Measurements from ENCODE around the gene CRYBB2. TPM values are rescaled to one million over a fixed set of nuclear protein-coding genes. Genes with fewer than 3 reads are reported as not detected.

The CRYBB2 gene
- total RNA-seq, 1 experiment from 2014 or later = not detected

DNA sequence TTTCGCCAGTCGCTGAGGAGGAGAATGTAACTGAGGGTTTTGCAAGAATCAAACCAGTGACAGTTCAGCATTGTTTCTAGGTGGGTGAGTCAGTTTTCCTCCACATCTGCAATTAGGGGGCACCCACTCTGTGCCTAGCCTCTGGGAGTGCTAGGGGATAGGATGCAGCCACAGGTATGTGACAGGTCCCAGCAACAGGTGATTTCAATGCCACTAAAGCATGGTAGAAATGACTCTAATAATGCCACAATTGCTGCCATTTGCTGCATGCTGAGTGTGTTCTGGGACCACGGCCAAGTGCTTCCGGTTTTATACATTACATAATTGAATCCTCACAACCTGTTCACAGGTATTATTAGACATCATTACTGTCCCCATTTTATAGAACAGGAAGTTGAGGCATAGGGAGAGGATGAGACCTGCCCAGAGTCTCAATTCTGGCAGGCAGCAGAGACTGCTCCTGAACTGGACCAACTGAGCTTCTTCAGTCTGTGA is 556 bp downstream of the CRYBB2 start:
- Histone ChIP-seq H2BK12ac (ENCODE audit: insufficient read length, low read depth, low read length) (no peak overlapping the region), H3K9ac (ENCODE audit: extremely low read depth, insufficient read length, low read length) (no peak overlapping the region), H3K23me2 (ENCODE audit: insufficient read length, low read depth, low read length, poor library complexity, severe bottlenecking) (no peaks in the 10 kb centered on the region), H3K23ac (ENCODE audit: insufficient read length, low read depth, low read length) (no peak overlapping the region), H2BK15ac (ENCODE audit: low read depth, low read length) (no peak overlapping the region), H3K14ac (ENCODE audit: insufficient read depth, low read length) (no peak overlapping the region), H3K18ac (ENCODE audit: insufficient read length, low read depth, low read length) (no peak overlapping the region), H3K79me2 (ENCODE audit: insufficient read depth, low read length) (no peaks in the 10 kb centered on the region), H2AFZ (ENCODE audit: low read length) (no peak overlapping the region), H3K27me3 (ENCODE audit: insufficient read depth, low read length) (no peaks in the 10 kb centered on the region), H4K91ac (ENCODE audit: insufficient read length, low read depth, low read length) (no peak overlapping the region), H4K5ac (ENCODE audit: insufficient read length, low read depth, low read length) (no peak overlapping the region), H2BK20ac (ENCODE audit: low read depth, low read length, poor library complexity, severe bottlenecking) (no peak overlapping the region), H2AK5ac (ENCODE audit: insufficient read length, low read length) (no peak overlapping the region), H3K4me1 (ENCODE audit: insufficient read depth, low read length) (no peaks in the 10 kb centered on the region), H3K27ac (ENCODE audit: insufficient read length, low read depth, low read length) (no peak overlapping the region), H4K8ac (replicated peaks; ENCODE audit: insufficient read length, low read depth, low read length) (no peak overlapping the region), H3K9me3 (ENCODE audit: control insufficient read depth, low read depth, low read length) (no peaks in the 10 kb centered on the region), H4K20me1 (ENCODE audit: control insufficient read depth, insufficient read depth, insufficient read length) (no peaks in the 10 kb centered on the region), H3T11ph (ENCODE audit: low read length) (no peak overlapping the region), H3K79me1 (ENCODE audit: insufficient read depth, low read depth, low read length, poor library complexity, severe bottlenecking) (no peaks in the 10 kb centered on the region), H3K4me2 (ENCODE audit: insufficient read depth, insufficient read length, low read length) (no peak overlapping the region), H2BK5ac (ENCODE audit: insufficient read length, low read length) (no peak overlapping the region), H3K56ac (ENCODE audit: insufficient read length, low read depth, low read length) (no peak overlapping the region), H3K4ac (ENCODE audit: low read depth, low read length) (no peak overlapping the region), H2BK120ac (ENCODE audit: low read depth, low read length, poor library complexity, severe bottlenecking) (no peak overlapping the region)
- DNase-seq = no peak
- H3K27ac Mint-ChIP-seq = no peak overlapping the region
- WGBS (ENCODE audit: extremely low coverage, insufficient read length, low lambda C conversion rate) = no CpG with 5 or more reads among the region's 4 CpGs
- peaks cover 5 to 7% of the 10 kb centered on the region in 2 experiments; a peak in 3 of 5 replicates for H3K9me3 Mint-ChIP-seq
- H3K4me1 Mint-ChIP-seq = 0 out of 4 replicates have a peak, but pooled peaks cover 0 to 4% of the 10 kb centered on the region in 2 experiments
- no peak overlapping the region for H3K4me3 Mint-ChIP-seq
- TF ChIP-seq, protein P1, sequence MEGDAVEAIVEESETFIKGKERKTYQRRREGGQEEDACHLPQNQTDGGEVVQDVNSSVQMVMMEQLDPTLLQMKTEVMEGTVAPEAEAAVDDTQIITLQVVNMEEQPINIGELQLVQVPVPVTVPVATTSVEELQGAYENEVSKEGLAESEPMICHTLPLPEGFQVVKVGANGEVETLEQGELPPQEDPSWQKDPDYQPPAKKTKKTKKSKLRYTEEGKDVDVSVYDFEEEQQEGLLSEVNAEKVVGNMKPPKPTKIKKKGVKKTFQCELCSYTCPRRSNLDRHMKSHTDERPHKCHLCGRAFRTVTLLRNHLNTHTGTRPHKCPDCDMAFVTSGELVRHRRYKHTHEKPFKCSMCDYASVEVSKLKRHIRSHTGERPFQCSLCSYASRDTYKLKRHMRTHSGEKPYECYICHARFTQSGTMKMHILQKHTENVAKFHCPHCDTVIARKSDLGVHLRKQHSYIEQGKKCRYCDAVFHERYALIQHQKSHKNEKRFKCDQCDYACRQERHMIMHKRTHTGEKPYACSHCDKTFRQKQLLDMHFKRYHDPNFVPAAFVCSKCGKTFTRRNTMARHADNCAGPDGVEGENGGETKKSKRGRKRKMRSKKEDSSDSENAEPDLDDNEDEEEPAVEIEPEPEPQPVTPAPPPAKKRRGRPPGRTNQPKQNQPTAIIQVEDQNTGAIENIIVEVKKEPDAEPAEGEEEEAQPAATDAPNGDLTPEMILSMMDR (conservative IDR thresholded peaks at IDR 0.05) = no peak
- peaks cover 33% of the 10 kb centered on the region for H3K27me3 Mint-ChIP-seq (ENCODE audit: low read depth)
- peaks cover 0 to 2% (median 2%) of the 10 kb centered on the region in 3 experiments; a peak in 3 of 7 replicates for H3K36me3 Mint-ChIP-seq (ENCODE audit: insufficient read depth in 1 of 3, low read depth in 3 of 3)

Data from H9 (cell line).